Measurements from ENCODE around the gene CFHR5.
"Not testable (repeated sequence)": the region's sequence is repeated elsewhere in the genome, so short reads cannot be mapped to it uniquely, and the experiment has no call there.

Gene CFHR5

GRCh38 chr1:196991919-196992651, 14.7 kb downstream of the CFHR5 start:
- not testable (repeated sequence) for H3K4me1 Mint-ChIP-seq; H3K4me3 Mint-ChIP-seq; H3K27ac Mint-ChIP-seq (ENCODE audit: low read depth); ATAC-seq (replicated peaks; ENCODE audit: extremely low read depth, poor library complexity, severe bottlenecking); DNase-seq (ENCODE audit: low spot score in 2 of 2); H3K36me3 Mint-ChIP-seq (ENCODE audit: insufficient read depth); H3K9me3 Mint-ChIP-seq
- peaks cover 20% of the 10 kb centered on the region for H3K27me3 Mint-ChIP-seq

DNA sequence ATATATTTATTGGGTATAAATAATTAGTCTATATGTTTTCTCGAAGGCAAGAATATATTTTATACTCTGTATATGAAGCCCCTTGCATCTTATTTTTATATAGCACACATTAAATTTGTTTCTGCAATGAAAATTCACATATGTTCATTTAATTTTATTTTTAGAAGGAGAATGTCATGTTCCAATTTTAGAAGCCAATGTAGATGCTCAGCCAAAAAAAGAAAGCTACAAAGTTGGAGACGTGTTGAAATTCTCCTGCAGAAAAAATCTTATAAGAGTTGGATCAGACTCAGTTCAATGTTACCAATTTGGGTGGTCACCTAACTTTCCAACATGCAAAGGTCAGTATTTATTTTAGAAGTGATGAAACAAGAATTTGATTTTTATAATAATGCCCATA, 16.6 kb downstream of the CFHR5 start:
- no peak for ATAC-seq (replicated peaks; ENCODE audit: extremely low read depth, poor library complexity, severe bottlenecking)
- no peak overlapping the region for H3K4me3 Mint-ChIP-seq
- H3K36me3 Mint-ChIP-seq (ENCODE audit: insufficient read depth), result no peaks in the 10 kb centered on the region
- no peak overlapping the region for H3K27ac Mint-ChIP-seq (ENCODE audit: low read depth)
- peaks cover 18% of the 10 kb centered on the region for H3K27me3 Mint-ChIP-seq
- peaks cover 5% of the 10 kb centered on the region for H3K9me3 Mint-ChIP-seq
- no peaks in the 10 kb centered on the region for H3K4me1 Mint-ChIP-seq
- DNase-seq (ENCODE audit: low spot score in 2 of 2), result no peak

DNA sequence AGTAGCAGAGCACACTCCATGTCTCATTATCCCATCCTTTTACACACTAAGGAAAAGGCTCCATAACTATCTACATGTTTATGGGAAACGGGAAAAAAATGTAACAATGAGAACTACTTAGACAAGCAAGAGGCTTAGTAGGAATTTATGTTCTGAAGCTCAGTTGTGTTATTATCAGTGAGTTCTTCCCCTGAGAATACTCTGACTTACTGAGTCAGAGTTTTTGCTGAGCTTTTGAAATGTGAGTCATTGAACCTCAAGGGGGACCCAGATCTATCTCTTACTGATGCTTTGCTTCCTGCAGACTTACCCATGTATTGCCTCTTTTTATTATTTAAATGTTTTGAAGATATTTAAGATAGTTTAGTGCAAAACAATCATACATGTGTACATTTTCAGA, 20.1 kb downstream of the CFHR5 start:
- Mint-ChIP-seq H3K27ac (ENCODE audit: low read depth) (no peak overlapping the region), H3K9me3 (no peaks in the 10 kb centered on the region), H3K27me3 (no peaks in the 10 kb centered on the region), H3K4me1 (no peaks in the 10 kb centered on the region), H3K36me3 (ENCODE audit: insufficient read depth) (no peaks in the 10 kb centered on the region), H3K4me3 (no peak overlapping the region)
- ATAC-seq (replicated peaks; ENCODE audit: extremely low read depth, poor library complexity, severe bottlenecking) (no peak), DNase-seq (ENCODE audit: low spot score in 2 of 2) (no peak)

DNA sequence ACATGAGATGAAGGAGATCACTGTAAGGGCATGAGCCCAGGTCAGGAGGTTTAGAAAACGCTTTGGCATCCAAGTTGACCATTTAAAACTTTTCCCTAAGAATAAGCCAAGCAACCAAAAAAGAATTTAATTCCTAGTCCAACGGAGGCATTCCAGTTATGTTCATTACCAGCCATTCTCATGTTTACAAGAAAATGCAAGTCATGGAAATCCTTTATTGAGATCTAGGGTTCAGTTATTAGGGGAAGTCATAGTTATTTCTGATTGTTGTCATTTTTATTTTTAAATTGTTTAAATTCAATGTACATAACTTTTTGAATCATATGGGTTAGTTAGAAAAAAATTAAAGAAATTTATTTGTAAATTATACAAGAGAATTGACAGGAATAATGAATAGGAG, 24.5 kb downstream of the CFHR5 start:
- Mint-ChIP-seq H3K4me3 (no peak overlapping the region), H3K4me1 (no peaks in the 10 kb centered on the region), H3K9me3 (no peaks in the 10 kb centered on the region), H3K27me3 (no peaks in the 10 kb centered on the region), H3K27ac (ENCODE audit: low read depth) (no peak overlapping the region), H3K36me3 (ENCODE audit: insufficient read depth) (no peaks in the 10 kb centered on the region)
- no peak for ATAC-seq (replicated peaks; ENCODE audit: extremely low read depth, poor library complexity, severe bottlenecking)
- DNase-seq (ENCODE audit: low spot score in 2 of 2), result no peak

DNA sequence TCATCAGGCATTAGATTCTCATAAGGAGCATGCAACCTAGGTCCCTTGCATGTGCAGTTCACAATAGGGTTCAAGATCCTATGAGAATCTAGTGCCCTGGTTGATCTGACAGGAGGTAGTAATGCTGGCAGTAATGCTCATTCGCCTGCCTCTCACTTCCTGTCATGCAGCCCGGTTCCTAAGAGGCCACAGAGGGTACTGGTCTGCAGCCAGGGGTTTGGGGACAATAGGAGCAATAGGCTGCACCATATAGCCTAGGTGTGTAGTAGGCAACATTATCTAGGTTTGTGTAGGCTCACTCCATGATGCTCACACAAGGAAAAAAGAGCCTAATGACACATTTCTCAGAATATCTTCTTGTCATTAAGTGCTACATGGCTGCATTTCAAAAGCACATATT, 25.8 kb downstream of the CFHR5 start:
- Mint-ChIP-seq H3K9me3 (no peaks in the 10 kb centered on the region), H3K4me1 (no peaks in the 10 kb centered on the region), H3K4me3 (no peak overlapping the region), H3K27me3 (no peaks in the 10 kb centered on the region), H3K36me3 (ENCODE audit: insufficient read depth) (no peaks in the 10 kb centered on the region), H3K27ac (ENCODE audit: low read depth) (no peak overlapping the region)
- no peak for ATAC-seq (replicated peaks; ENCODE audit: extremely low read depth, poor library complexity, severe bottlenecking)
- no peak for DNase-seq (ENCODE audit: low spot score in 2 of 2)

DNA sequence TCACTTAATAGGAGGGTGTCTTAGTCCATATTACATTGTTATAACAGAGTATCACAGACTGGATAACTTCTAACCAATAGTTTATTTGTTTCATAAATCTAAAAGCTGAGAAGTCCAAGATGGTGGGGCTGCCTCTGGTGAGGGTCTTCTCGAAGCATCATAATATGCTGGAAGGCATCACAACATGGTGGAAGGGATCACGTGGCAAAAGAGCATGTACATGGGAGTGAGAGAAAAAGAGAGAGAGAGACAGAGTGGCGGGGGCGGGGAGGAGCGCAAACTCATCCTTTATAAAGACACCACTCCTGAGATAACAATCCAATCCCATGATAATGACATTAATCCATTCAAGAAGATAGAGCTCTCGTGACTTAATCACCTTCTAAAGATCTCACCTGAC, 31.5 kb downstream of the CFHR5 start:
- ATAC-seq (replicated peaks; ENCODE audit: extremely low read depth, poor library complexity, severe bottlenecking) (no peak), DNase-seq (ENCODE audit: low spot score in 2 of 2) (no peak)
- Mint-ChIP-seq H3K27ac (ENCODE audit: low read depth) (no peak overlapping the region), H3K36me3 (ENCODE audit: insufficient read depth) (no peaks in the 10 kb centered on the region), H3K4me1 (no peaks in the 10 kb centered on the region), H3K27me3 (no peaks in the 10 kb centered on the region), H3K4me3 (no peak overlapping the region), H3K9me3 (peaks cover 5% of the 10 kb centered on the region)

DNA sequence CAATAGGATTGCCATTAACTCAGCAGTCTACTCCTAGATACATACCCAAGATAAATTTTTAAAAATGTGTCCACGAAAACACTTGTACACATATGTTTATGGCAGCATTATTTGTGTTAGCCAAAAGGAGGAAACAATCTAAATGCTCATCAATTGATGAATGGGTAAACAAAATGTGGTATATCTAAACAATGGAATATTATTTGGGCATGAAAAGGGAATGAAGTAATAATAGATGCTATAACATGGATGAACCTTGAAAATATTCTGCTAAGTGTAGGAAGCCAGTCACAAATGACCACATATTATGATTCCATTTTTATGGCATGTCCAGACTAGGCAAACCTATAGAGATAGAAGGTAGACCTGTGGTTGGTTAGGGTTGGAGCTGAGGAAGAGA, 34.3 kb downstream of the CFHR5 start:
- Mint-ChIP-seq H3K4me1 (no peaks in the 10 kb centered on the region), H3K27ac (ENCODE audit: low read depth) (no peak overlapping the region), H3K4me3 (no peak overlapping the region), H3K9me3 (peaks cover 5% of the 10 kb centered on the region), H3K27me3 (no peaks in the 10 kb centered on the region), H3K36me3 (ENCODE audit: insufficient read depth) (no peaks in the 10 kb centered on the region)
- no peak for ATAC-seq (replicated peaks; ENCODE audit: extremely low read depth, poor library complexity, severe bottlenecking)
- no peak for DNase-seq (ENCODE audit: low spot score in 2 of 2)

DNA sequence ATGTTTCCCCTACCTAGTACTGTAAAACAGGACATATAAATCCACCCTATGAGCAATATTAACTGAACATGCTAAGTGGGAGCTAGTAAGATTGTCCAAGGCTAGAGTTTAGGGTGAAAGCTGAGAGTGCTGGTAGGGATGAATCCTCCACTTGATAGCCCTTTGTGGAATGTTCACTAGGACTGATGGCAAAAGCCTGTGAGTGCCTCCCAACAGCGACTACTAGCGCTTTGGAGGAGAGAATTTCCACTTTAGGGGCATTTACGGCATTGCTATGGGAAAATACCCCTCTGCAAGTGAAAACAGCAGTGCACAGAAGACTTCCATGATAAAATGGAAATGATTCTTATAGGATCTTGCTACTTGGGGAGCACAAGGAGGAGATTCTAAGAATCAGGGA, 35.9 kb downstream of the CFHR5 start:
- DNase-seq (ENCODE audit: low spot score in 2 of 2) (no peak), ATAC-seq (replicated peaks; ENCODE audit: extremely low read depth, poor library complexity, severe bottlenecking) (no peak)
- no peaks in the 10 kb centered on the region for H3K27me3 Mint-ChIP-seq
- H3K36me3 Mint-ChIP-seq (ENCODE audit: insufficient read depth), result no peaks in the 10 kb centered on the region
- no peak overlapping the region for H3K4me3 Mint-ChIP-seq
- H3K27ac Mint-ChIP-seq (ENCODE audit: low read depth), result no peak overlapping the region
- peaks cover 5% of the 10 kb centered on the region for H3K9me3 Mint-ChIP-seq
- H3K4me1 Mint-ChIP-seq, result no peaks in the 10 kb centered on the region

DNA sequence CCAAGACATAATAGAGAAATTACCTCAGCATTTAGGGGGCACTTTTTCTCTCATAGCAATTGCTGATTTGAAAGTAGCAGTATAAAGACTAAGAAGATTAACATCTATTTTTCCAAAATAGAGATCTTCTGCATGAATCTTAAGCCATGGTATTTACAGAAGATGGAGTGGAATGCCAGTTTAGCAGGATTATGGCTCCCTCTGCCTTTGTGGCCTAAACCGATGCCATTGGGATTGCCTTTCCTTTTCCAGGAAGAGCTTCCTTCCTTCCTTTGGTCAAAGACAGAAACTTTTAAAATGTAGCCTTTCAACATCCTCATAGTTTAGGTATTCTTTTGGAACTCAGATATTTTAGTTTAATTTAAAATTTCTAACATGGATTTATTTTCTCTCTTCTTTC, 39.4 kb downstream of the CFHR5 start:
- Mint-ChIP-seq H3K36me3 (ENCODE audit: insufficient read depth) (no peaks in the 10 kb centered on the region), H3K4me3 (no peak overlapping the region), H3K9me3 (peaks cover 2% of the 10 kb centered on the region), H3K4me1 (no peaks in the 10 kb centered on the region), H3K27me3 (peaks cover 10% of the 10 kb centered on the region), H3K27ac (ENCODE audit: low read depth) (no peak overlapping the region)
- DNase-seq (ENCODE audit: low spot score in 2 of 2) (no peak), ATAC-seq (replicated peaks; ENCODE audit: extremely low read depth, poor library complexity, severe bottlenecking) (no peak)

- DNase-seq (ENCODE audit: low spot score in 2 of 2) (no peak), ATAC-seq (replicated peaks; ENCODE audit: extremely low read depth, poor library complexity, severe bottlenecking) (no peak)
- no peaks in the 10 kb centered on the region for H3K9me3 Mint-ChIP-seq
- H3K27me3 Mint-ChIP-seq, result peaks cover 17% of the 10 kb centered on the region
- H3K4me1 Mint-ChIP-seq, result no peaks in the 10 kb centered on the region
- H3K4me3 Mint-ChIP-seq, result no peak overlapping the region
- H3K27ac Mint-ChIP-seq (ENCODE audit: low read depth), result no peak overlapping the region
- H3K36me3 Mint-ChIP-seq (ENCODE audit: insufficient read depth), result no peaks in the 10 kb centered on the region
These were observed 40.3 kb downstream of the CFHR5 start for GRCh38 chr1:197017558-197018146.

DNA sequence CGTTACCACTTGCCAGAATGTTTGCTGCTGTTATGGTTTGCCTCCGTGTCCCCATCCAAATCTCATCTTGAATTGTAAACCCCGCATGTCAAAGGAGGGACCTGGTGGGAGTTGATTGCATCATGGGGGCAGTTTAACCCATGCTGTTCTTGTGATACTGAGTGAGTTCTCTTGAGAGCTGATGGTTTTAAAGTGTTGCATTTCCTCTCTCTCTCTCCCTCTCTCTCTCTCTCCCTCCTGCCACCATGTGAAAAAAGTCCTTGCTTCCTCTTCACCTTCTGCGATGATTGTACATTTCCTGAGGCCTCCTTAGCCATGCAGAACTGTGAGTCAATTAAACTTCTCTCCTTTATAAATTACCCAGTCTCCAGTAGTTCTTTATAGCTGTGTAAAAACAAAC, 44.4 kb downstream of the CFHR5 start:
- no peaks in the 10 kb centered on the region for H3K4me1 Mint-ChIP-seq
- no peaks in the 10 kb centered on the region for H3K9me3 Mint-ChIP-seq
- no peak overlapping the region for H3K4me3 Mint-ChIP-seq
- DNase-seq (ENCODE audit: low spot score in 2 of 2) (no peak), ATAC-seq (replicated peaks; ENCODE audit: extremely low read depth, poor library complexity, severe bottlenecking) (no peak)
- peaks cover 17% of the 10 kb centered on the region for H3K27me3 Mint-ChIP-seq
- no peaks in the 10 kb centered on the region for H3K36me3 Mint-ChIP-seq (ENCODE audit: insufficient read depth)
- no peak overlapping the region for H3K27ac Mint-ChIP-seq (ENCODE audit: low read depth)

- Mint-ChIP-seq H3K27me3 (peaks cover 17% of the 10 kb centered on the region), H3K4me1 (no peaks in the 10 kb centered on the region), H3K27ac (ENCODE audit: low read depth) (no peak overlapping the region), H3K9me3 (no peaks in the 10 kb centered on the region), H3K4me3 (no peak overlapping the region), H3K36me3 (ENCODE audit: insufficient read depth) (no peaks in the 10 kb centered on the region)
- DNase-seq (ENCODE audit: low spot score in 2 of 2), result no peak
- ATAC-seq (replicated peaks; ENCODE audit: extremely low read depth, poor library complexity, severe bottlenecking), result no peak
These were observed 47.1 kb downstream of the CFHR5 start for GRCh38 chr1:197024460-197024859.

- Mint-ChIP-seq H3K27ac (ENCODE audit: low read depth) (no peak overlapping the region), H3K4me1 (no peaks in the 10 kb centered on the region), H3K4me3 (no peak overlapping the region), H3K27me3 (peaks cover under 1% of the 10 kb centered on the region), H3K36me3 (ENCODE audit: insufficient read depth) (no peaks in the 10 kb centered on the region), H3K9me3 (no peaks in the 10 kb centered on the region)
- no peak for DNase-seq (ENCODE audit: low spot score in 2 of 2)
- ATAC-seq (replicated peaks; ENCODE audit: extremely low read depth, poor library complexity, severe bottlenecking), result no peak
These were observed 50.0 kb downstream of the CFHR5 start for GRCh38 chr1:197027359-197027758.
